GM12878 (cell line): ENCODE measurements around the gene PLA2G5. TPM values are rescaled to one million over a fixed set of nuclear protein-coding genes. Genes with fewer than 3 reads are reported as not detected.

Experiments used
- ATAC-seq: fragments of 200-7000 bp; cut with Tn5 transposase; 3 replicates; pipeline ENCODE4 v1.9.1; 2020; ENCODE audit warnings: mild to moderate bottlenecking, moderate library complexity
- BruUV-seq: library from RNA; stranded (reverse); fragments of 400-500 nt; replicated peaks from 2 replicates; lab custom pipeline; 2021; lab: Mats Ljungman, UMichigan
- CTCF ChIA-PET: fragments of 300-600 bp; sonication (Branson Sonifier 250); formaldehyde crosslinking; extraction: SDS; loops from one replicate; lab custom pipeline; 2021; ENCODE audit warnings: inconsistent platforms; lab: Yijun Ruan, JAX
- POLR2A ChIA-PET: fragments of 350-600 bp; formaldehyde crosslinking; extraction: SDS; loops from one replicate; lab custom pipeline; 2021; ENCODE audit warnings: inconsistent platforms; lab: Charles Lee
- RAD21 ChIA-PET: fragments of 300-600 bp; sonication (Branson Sonifier 250); formaldehyde crosslinking; loops from one replicate; lab custom pipeline; 2023; ENCODE audit warnings: antibody characterized with exemption; ENCODE audit not compliant: unreplicated experiment; lab: Charles Lee
- SMC1A ChIA-PET: fragments of 300-600 bp; sonication (Branson Sonifier 250); formaldehyde crosslinking; loops from one replicate; lab custom pipeline; 2023; ENCODE audit not compliant: unreplicated experiment, uncharacterized antibody; lab: Charles Lee
- DNase-seq: peaks from one replicate; pipeline ENCODE4 v3.0.0-alpha.2; 2011; ENCODE audit warnings: low read depth, low spot score
- FAIRE-seq: peaks from 3 replicates; lab custom pipeline; 2011; peaks lifted over from hg19 to GRCh38; lab: Jason Lieb, UNC
- H2AFZ ChIP-seq: 2 replicates; pipeline ENCODE4 v1.6.0; 2011; ENCODE audit warnings: low read depth, low read length, control low read depth; ENCODE audit not compliant: control insufficient read depth
- H3K27ac ChIP-seq: 2 replicates; pipeline ENCODE4 v1.5.1; 2011; ENCODE audit warnings: control low read depth; ENCODE audit not compliant: control insufficient read depth, insufficient read depth
- H3K27me3 ChIP-seq, 2 experiments: replicated peaks in 1 of 2; 2 replicates each; pipeline versions ENCODE4 v1.6.0 to v1.6.1; 2011; ENCODE audit warnings: low read length in 1 of 2; ENCODE audit not compliant: control insufficient read depth in 2 of 2, insufficient read depth in 2 of 2
- H3K36me3 ChIP-seq, 2 experiments: 2 replicates each; pipeline ENCODE4 v1.5.1; 2011; ENCODE audit warnings: low read length in 1 of 2; ENCODE audit not compliant: control insufficient read depth in 2 of 2, insufficient read depth in 2 of 2
- H3K4me1 ChIP-seq: 2 replicates; pipeline ENCODE4 v1.6.1; 2011; ENCODE audit warnings: mild to moderate bottlenecking, low read length, moderate library complexity, mixed read lengths; ENCODE audit not compliant: control insufficient read depth, insufficient read depth
- H3K4me2 ChIP-seq: 2 replicates; pipeline ENCODE4 v1.6.0; 2011; ENCODE audit warnings: control low read depth; ENCODE audit not compliant: control insufficient read depth, insufficient read depth
- H3K4me3 ChIP-seq: fragments of 200-600 bp; sonication (generic); 2 replicates; pipeline ENCODE4 v1.5.1; 2016
- H3K79me2 ChIP-seq: 2 replicates; pipeline ENCODE4 v1.6.0; 2011; ENCODE audit warnings: low read length; ENCODE audit not compliant: control insufficient read depth, insufficient read depth
- H3K9ac ChIP-seq: 2 replicates; pipeline ENCODE4 v1.8.0; 2011; ENCODE audit warnings: low read length, control low read depth, mixed read lengths; ENCODE audit not compliant: control insufficient read depth, insufficient read depth
- H3K9me3 ChIP-seq: replicated peaks from 3 replicates; pipeline ENCODE4 v1.5.1; 2011; ENCODE audit warnings: mild to moderate bottlenecking, low read length; ENCODE audit not compliant: control insufficient read depth, insufficient read depth
- H4K20me1 ChIP-seq: 2 replicates; pipeline ENCODE4 v1.6.0; 2011; ENCODE audit not compliant: control insufficient read depth, insufficient read depth
- BRCA1 ChIP-seq: IDR thresholded peaks from 2 replicates; pipeline ENCODE4 v1.6.1; 2011; ENCODE audit warnings: low read depth, low read length, improper control_type of control experiment
- CHD1 ChIP-seq: IDR thresholded peaks from 2 replicates; pipeline ENCODE4 v1.6.1; 2012; ENCODE audit warnings: low read depth, low read length, improper control_type of control experiment
- CHD4 ChIP-seq: fragments of 200-600 bp; sonication (generic); IDR thresholded peaks from 2 replicates; pipeline ENCODE4 v1.6.1; 2016; ENCODE audit warnings: mild to moderate bottlenecking
- ESRRA ChIP-seq: IDR thresholded peaks from 2 replicates; pipeline ENCODE4 v1.6.1; 2012; ENCODE audit warnings: mild to moderate bottlenecking, low read length, improper control_type of control experiment
- HDAC2 ChIP-seq: fragments of 200-600 bp; sonication (generic); IDR thresholded peaks from 2 replicates; pipeline ENCODE4 v1.6.1; 2017
- JUNB ChIP-seq: IDR thresholded peaks from 2 replicates; pipeline ENCODE4 v1.6.1; 2016; ENCODE audit warnings: antibody characterized with exemption, mild to moderate bottlenecking
- RAD51 ChIP-seq: fragments of 450-650 bp; IDR thresholded peaks from 2 replicates; pipeline ENCODE4 v1.6.1; 2016; ENCODE audit warnings: moderate library complexity, mild to moderate bottlenecking, inconsistent platforms
- RBBP5 ChIP-seq: fragments of 200-600 bp; sonication (generic); conservative IDR thresholded peaks from 2 replicates; pipeline ENCODE4 v1.6.1; 2016
- SIN3A ChIP-seq: IDR thresholded peaks from 2 replicates; pipeline ENCODE4 v1.6.1; 2012; ENCODE audit warnings: low read depth, low read length, improper control_type of control experiment
- SIX5 ChIP-seq: IDR thresholded peaks from 2 replicates; pipeline ENCODE4 v1.6.1; 2011; ENCODE audit warnings: mild to moderate bottlenecking, low read depth, low read length, moderate library complexity; ENCODE audit not compliant: severe bottlenecking
- SP1 ChIP-seq: IDR thresholded peaks from one replicate; pipeline ENCODE4 v1.6.1; 2011; ENCODE audit warnings: low read depth, low read length
- SPI1 ChIP-seq: IDR thresholded peaks from 2 replicates; pipeline ENCODE4 v1.6.1; 2011; ENCODE audit warnings: low read depth, mild to moderate bottlenecking, low read length, moderate library complexity, borderline replicate concordance; ENCODE audit not compliant: insufficient read depth
- TBL1XR1 ChIP-seq: IDR thresholded peaks from 2 replicates; pipeline ENCODE4 v1.6.1; 2012; ENCODE audit warnings: low read depth, low read length, improper control_type of control experiment
- ZNF24 ChIP-seq: fragments of 450-650 bp; IDR thresholded peaks from 2 replicates; pipeline ENCODE4 v1.6.1; 2017; ENCODE audit warnings: antibody characterized with exemption, mild to moderate bottlenecking
- ZNF622 ChIP-seq: fragments of 450-650 bp; IDR thresholded peaks from 2 replicates; pipeline ENCODE4 v1.6.1; 2017; ENCODE audit warnings: mild to moderate bottlenecking, inconsistent platforms
- WGBS: methylation state at CpG from one replicate; pipeline ENCODE4 v1.1.6; 2016; ENCODE audit warnings: low lambda C conversion rate; ENCODE audit not compliant: insufficient replicate concordance, insufficient coverage; ENCODE audit errors: missing lambda C conversion rate; 5-methylcytosine and 5-hydroxymethylcytosine counted together
- in situ Hi-C: fragments of 300-500 bp; cut with MboI; formaldehyde crosslinking; loops from 9 replicates; pipeline ENCODE4 v1.14.3; 2018; ENCODE audit warnings: mixed read lengths
- intact Hi-C: fragments of 100-400 bp; cut with micrococcal nuclease; formaldehyde crosslinking; loops from one replicate; pipeline ENCODE4 v1.14.2; 2022; ENCODE audit not compliant: unreplicated experiment
- polyA plus RNA-seq, 11 experiments: library from polyadenylated mRNA; depleted of rRNA in 4 of 11; unstranded in 6 of 11; stranded (reverse) in 5 of 11; fragments of >200 nt; fragmentation: Nextera tagmentation in 4 of 11; fragmentation: Illumina TruSeq in 1 of 11; extraction: Ambion mirVana in 4 of 11; extraction: Trizol in 1 of 11; gene quantifications; 1 replicate in 1 of 11; 2 replicates in 10 of 11; pipeline versions ENCODE4 v1.2.1 to v1.2.3, GENCODE V29; 2011 to 2016; ENCODE audit warnings: inconsistent platforms in 2 of 11, missing spikeins in 2 of 11, low read depth in 1 of 11
- total RNA-seq, 4 experiments: library from RNA; depleted of rRNA in 3 of 4; stranded (reverse); fragments of >200 nt in 3 of 4; fragmentation: Illumina TruSeq in 1 of 4; extraction: Trizol in 1 of 4; gene quantifications; 2 replicates each; pipeline versions ENCODE4 v1.2.1 to v1.2.3, GENCODE V29; 2013 to 2021
- TF ChIP-seq, protein P1 (sequence below): fragments of 450-650 bp; conservative IDR thresholded peaks from 2 replicates; pipeline ENCODE4 v1.6.1; 2017; ENCODE audit warnings: mild to moderate bottlenecking, moderate library complexity
- TF ChIP-seq, protein P2 (sequence below): IDR thresholded peaks from 2 replicates; pipeline ENCODE4 v1.6.1; 2011; ENCODE audit warnings: borderline replicate concordance, low read depth, mild to moderate bottlenecking, moderate library complexity, low read length; ENCODE audit not compliant: insufficient read depth, poor library complexity, severe bottlenecking
- TF ChIP-seq, protein P3 (sequence below): IDR thresholded peaks from 2 replicates; pipeline ENCODE4 v1.6.1; 2012; ENCODE audit warnings: low read depth, low read length, improper control_type of control experiment

The PLA2G5 gene
- total and polyA plus RNA-seq, 10 of the 15 experiments (the other 5 are each of a cell fraction or from before 2014, with no cell fraction given) = 0.10 to 0.19 (median 0.17) TPM; not detected in 7

DNA sequence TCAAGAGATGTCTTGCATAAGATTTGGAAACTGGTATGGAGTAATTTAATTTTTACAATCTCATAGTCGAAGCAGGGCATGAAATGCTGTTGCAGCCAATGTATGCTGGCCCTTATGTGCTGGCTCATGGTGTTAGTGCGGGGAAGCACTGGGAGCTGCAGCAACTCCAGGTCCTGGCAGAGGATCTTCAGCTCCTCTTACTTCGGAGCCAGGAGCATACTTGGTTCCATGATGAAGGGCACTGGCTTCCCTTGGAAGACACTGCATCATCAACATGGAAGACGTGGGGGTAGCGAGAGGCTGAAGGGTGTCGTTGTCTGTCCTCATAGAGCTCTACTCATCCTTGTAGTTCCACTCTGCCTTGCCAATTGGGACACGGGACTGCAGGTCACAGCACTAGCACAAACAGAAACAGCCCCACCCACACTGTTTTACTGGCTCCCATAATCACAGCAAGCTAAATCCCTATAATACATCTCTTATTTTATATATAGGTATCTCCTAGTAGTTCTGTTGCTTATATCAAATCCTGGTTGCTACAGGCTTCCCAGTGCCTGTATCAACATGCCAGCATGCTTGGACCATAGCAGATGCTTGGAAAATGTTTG, 26.9 kb downstream of the PLA2G5 start:
- CTCF ChIA-PET = interaction anchor here (0.7 to 8.9 kb wide), 2 partner anchors 16 to 54 kb away, joined by 3 to 181 read pairs; no protein-coding TSS in a partner anchor

More for the DNA sequence above, 26.9 kb downstream of the PLA2G5 start:
- no peaks in the 10 kb centered on the region for H3K36me3 ChIP-seq
- no peaks in the 10 kb centered on the region for H3K79me2 ChIP-seq
- no peak overlapping the region for H3K4me3 ChIP-seq
- no peaks in the 10 kb centered on the region for H4K20me1 ChIP-seq
- no peak overlapping the region for H3K4me2 ChIP-seq
- no peaks in the 10 kb centered on the region; a peak in 1 of 4 replicates for H3K27me3 ChIP-seq
- H3K4me1 ChIP-seq = no peaks in the 10 kb centered on the region
- in situ Hi-C loops (no loop called here), intact Hi-C loops (no loop called here)
- ATAC-seq = no peak
- FAIRE-seq = no peak
- no peaks in the 10 kb centered on the region for H3K9me3 ChIP-seq
- 34% methylated on average over 7 of the region's 7 CpGs for WGBS
- no peak overlapping the region for H2AFZ ChIP-seq
- no peak overlapping the region for H3K27ac ChIP-seq
- RAD21 ChIA-PET = interaction anchor here (1.9 kb wide), 1 partner anchor 55 kb away, joined by 6 read pairs; no protein-coding TSS in a partner anchor
- no peak for DNase-seq
- TF ChIP-seq SIN3A (no peak), RBBP5 (no peak), SPI1 (no peak), HDAC2 (no peak), SP1 (no peak), RAD51 (no peak), JUNB (no peak), ESRRA (no peak), TBL1XR1 (no peak), BRCA1 (no peak), CHD1 (no peak), SIX5 (no peak), ZNF622 (no peak), CHD4 (no peak), ZNF24 (no peak)
- TF ChIP-seq, protein P1, sequence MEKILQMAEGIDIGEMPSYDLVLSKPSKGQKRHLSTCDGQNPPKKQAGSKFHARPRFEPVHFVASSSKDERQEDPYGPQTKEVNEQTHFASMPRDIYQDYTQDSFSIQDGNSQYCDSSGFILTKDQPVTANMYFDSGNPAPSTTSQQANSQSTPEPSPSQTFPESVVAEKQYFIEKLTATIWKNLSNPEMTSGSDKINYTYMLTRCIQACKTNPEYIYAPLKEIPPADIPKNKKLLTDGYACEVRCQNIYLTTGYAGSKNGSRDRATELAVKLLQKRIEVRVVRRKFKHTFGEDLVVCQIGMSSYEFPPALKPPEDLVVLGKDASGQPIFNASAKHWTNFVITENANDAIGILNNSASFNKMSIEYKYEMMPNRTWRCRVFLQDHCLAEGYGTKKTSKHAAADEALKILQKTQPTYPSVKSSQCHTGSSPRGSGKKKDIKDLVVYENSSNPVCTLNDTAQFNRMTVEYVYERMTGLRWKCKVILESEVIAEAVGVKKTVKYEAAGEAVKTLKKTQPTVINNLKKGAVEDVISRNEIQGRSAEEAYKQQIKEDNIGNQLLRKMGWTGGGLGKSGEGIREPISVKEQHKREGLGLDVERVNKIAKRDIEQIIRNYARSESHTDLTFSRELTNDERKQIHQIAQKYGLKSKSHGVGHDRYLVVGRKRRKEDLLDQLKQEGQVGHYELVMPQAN = no peak
- TF ChIP-seq, protein P2, sequence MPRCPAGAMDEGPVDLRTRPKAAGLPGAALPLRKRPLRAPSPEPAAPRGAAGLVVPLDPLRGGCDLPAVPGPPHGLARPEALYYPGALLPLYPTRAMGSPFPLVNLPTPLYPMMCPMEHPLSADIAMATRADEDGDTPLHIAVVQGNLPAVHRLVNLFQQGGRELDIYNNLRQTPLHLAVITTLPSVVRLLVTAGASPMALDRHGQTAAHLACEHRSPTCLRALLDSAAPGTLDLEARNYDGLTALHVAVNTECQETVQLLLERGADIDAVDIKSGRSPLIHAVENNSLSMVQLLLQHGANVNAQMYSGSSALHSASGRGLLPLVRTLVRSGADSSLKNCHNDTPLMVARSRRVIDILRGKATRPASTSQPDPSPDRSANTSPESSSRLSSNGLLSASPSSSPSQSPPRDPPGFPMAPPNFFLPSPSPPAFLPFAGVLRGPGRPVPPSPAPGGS = no peak
- TF ChIP-seq, protein P3, sequence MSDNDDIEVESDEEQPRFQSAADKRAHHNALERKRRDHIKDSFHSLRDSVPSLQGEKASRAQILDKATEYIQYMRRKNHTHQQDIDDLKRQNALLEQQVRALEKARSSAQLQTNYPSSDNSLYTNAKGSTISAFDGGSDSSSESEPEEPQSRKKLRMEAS = no peak
- TF ChIP-seq, all 136 proteins: peak for 0
- H3K9ac ChIP-seq = no peak overlapping the region
- no TSS peak for BruUV-seq
- ChIA-PET POLR2A (no interaction called here), SMC1A (interaction anchor here (1.0 to 3.5 kb wide), 2 partner anchors 31 to 98 kb away, joined by 3 to 12 read pairs; no protein-coding TSS in a partner anchor)
